Suprapubic skin (tissue), 4 donors: Measurements from ENCODE around the gene KAZN.

ENCODE experiments used
- POLR2A ChIP-seq, 2 donors: fragments of 450-650 bp; IDR thresholded peaks; one replicate each; pipeline ENCODE4 v1.6.1; 2017; ENCODE audit warnings: antibody characterized with exemption in 2 of 2, mild to moderate bottlenecking in 2 of 2, moderate library complexity in 2 of 2
- POLR2AphosphoS5 ChIP-seq, 3 donors: sonication (generic); formaldehyde crosslinking; IDR thresholded peaks; one replicate each; pipeline ENCODE4 v1.6.1; 2017; ENCODE audit warnings: antibody characterized with exemption in 3 of 3
- TF ChIP-seq, protein P1 (sequence below), 2 donors: fragments of 200-600 bp in 1 of 2; fragments of 450-650 bp in 1 of 2; sonication (generic) in 1 of 2; IDR thresholded peaks; one replicate each; pipeline ENCODE4 v1.5.1; 2016 to 2019; ENCODE audit warnings: antibody characterized with exemption in 2 of 2, mild to moderate bottlenecking in 1 of 2, moderate library complexity in 1 of 2

DNA sequence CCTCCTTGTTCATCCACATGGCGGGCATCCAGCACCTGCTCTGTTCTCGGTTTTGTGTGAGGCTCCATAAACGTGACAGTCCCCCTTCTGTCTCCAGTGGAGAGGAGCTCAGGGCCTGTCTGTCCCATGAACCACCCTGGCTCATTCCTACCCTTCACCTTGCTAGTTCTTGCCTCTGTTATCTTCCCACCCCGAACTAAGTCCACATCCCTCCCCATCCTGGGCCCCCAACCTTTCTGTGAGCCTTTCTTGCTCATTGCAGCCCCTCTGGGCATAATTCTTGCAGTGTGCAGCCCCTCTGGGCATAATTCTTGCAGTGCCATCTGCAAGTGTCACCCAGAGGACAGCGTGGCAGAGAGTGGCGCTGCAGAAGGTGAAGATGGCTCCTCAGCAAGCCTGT is 338.3 kb downstream of the KAZN start:
- TF ChIP-seq, protein P1, sequence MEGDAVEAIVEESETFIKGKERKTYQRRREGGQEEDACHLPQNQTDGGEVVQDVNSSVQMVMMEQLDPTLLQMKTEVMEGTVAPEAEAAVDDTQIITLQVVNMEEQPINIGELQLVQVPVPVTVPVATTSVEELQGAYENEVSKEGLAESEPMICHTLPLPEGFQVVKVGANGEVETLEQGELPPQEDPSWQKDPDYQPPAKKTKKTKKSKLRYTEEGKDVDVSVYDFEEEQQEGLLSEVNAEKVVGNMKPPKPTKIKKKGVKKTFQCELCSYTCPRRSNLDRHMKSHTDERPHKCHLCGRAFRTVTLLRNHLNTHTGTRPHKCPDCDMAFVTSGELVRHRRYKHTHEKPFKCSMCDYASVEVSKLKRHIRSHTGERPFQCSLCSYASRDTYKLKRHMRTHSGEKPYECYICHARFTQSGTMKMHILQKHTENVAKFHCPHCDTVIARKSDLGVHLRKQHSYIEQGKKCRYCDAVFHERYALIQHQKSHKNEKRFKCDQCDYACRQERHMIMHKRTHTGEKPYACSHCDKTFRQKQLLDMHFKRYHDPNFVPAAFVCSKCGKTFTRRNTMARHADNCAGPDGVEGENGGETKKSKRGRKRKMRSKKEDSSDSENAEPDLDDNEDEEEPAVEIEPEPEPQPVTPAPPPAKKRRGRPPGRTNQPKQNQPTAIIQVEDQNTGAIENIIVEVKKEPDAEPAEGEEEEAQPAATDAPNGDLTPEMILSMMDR (IDR thresholded peaks at IDR 0.05), result no peak
- TF ChIP-seq POLR2A (IDR thresholded peaks at IDR 0.05), result no peak
- no peak for TF ChIP-seq POLR2AphosphoS5 (IDR thresholded peaks at IDR 0.05)
